ENCODE data around the gene MICAL3.
"Not testable (repeated sequence)": the region's sequence is repeated elsewhere in the genome, so short reads cannot be mapped to it uniquely, and the experiment has no call there.

DNA sequence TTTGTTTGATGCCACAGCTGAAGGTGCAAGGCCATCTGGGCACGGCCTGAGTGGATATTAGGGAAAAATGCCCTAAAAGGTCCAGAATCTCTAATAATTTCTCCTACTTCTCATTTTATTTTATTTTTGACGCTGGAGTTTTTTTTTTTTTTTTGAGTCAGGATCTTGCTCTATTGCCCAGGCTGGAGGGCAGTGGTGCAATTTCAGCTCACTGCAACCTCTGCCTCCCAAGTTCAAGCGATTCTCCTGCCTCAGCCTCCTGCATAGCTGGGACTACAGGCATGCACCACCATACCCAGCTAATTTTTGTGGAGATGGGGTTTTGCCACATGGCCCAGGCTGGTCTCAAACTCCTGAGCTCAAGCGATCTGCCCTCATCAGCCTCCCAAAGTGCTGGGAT lies 1.5 kb upstream of the MICAL3 start:
- not testable (repeated sequence) for TF ChIP-seq POLR2AphosphoS5 (IDR thresholded peaks at IDR 0.05); MXI1 (conservative IDR thresholded peaks at IDR 0.05; ENCODE audit: poor library complexity, severe bottlenecking); EP300 (conservative IDR thresholded peaks at IDR 0.05; ENCODE audit: poor library complexity, severe bottlenecking); RAD21 (conservative IDR thresholded peaks at IDR 0.05); TAF1 (IDR thresholded peaks at IDR 0.05; ENCODE audit: low read depth); EZH2 (IDR thresholded peaks at IDR 0.05; ENCODE audit: borderline replicate concordance, insufficient read depth, low read length, poor library complexity, severe bottlenecking)
- TF ChIP-seq, protein P1, sequence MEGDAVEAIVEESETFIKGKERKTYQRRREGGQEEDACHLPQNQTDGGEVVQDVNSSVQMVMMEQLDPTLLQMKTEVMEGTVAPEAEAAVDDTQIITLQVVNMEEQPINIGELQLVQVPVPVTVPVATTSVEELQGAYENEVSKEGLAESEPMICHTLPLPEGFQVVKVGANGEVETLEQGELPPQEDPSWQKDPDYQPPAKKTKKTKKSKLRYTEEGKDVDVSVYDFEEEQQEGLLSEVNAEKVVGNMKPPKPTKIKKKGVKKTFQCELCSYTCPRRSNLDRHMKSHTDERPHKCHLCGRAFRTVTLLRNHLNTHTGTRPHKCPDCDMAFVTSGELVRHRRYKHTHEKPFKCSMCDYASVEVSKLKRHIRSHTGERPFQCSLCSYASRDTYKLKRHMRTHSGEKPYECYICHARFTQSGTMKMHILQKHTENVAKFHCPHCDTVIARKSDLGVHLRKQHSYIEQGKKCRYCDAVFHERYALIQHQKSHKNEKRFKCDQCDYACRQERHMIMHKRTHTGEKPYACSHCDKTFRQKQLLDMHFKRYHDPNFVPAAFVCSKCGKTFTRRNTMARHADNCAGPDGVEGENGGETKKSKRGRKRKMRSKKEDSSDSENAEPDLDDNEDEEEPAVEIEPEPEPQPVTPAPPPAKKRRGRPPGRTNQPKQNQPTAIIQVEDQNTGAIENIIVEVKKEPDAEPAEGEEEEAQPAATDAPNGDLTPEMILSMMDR (IDR thresholded peaks at IDR 0.05; ENCODE audit: poor library complexity, severe bottlenecking): not testable (repeated sequence)
- TF ChIP-seq, protein P2, sequence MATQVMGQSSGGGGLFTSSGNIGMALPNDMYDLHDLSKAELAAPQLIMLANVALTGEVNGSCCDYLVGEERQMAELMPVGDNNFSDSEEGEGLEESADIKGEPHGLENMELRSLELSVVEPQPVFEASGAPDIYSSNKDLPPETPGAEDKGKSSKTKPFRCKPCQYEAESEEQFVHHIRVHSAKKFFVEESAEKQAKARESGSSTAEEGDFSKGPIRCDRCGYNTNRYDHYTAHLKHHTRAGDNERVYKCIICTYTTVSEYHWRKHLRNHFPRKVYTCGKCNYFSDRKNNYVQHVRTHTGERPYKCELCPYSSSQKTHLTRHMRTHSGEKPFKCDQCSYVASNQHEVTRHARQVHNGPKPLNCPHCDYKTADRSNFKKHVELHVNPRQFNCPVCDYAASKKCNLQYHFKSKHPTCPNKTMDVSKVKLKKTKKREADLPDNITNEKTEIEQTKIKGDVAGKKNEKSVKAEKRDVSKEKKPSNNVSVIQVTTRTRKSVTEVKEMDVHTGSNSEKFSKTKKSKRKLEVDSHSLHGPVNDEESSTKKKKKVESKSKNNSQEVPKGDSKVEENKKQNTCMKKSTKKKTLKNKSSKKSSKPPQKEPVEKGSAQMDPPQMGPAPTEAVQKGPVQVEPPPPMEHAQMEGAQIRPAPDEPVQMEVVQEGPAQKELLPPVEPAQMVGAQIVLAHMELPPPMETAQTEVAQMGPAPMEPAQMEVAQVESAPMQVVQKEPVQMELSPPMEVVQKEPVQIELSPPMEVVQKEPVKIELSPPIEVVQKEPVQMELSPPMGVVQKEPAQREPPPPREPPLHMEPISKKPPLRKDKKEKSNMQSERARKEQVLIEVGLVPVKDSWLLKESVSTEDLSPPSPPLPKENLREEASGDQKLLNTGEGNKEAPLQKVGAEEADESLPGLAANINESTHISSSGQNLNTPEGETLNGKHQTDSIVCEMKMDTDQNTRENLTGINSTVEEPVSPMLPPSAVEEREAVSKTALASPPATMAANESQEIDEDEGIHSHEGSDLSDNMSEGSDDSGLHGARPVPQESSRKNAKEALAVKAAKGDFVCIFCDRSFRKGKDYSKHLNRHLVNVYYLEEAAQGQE (IDR thresholded peaks at IDR 0.05; ENCODE audit: borderline replicate concordance): not testable (repeated sequence)

All from neural cell (in vitro differentiated cells).